Testis (tissue), 3 donors: Measurements from ENCODE around the gene CLDN1. TPM values are rescaled to one million over a fixed set of nuclear protein-coding genes. Genes with fewer than 3 reads are reported as not detected.

Source experiments
- DNase-seq: peaks from one replicate; pipeline ENCODE4 v3.0.0-alpha.2; 2019
- H3K27ac ChIP-seq, 2 donors: fragments of 200-600 bp; sonication (generic); one replicate each; pipeline ENCODE4 v1.5.1; 2019
- H3K27me3 ChIP-seq: fragments of 200-600 bp; sonication (generic); one replicate; pipeline ENCODE4 v1.5.1; 2019
- H3K36me3 ChIP-seq: fragments of 200-600 bp; sonication (generic); one replicate; pipeline ENCODE4 v1.5.1; 2017; ENCODE audit warnings: low read depth; ENCODE audit errors: missing control alignments
- H3K4me1 ChIP-seq: fragments of 200-600 bp; sonication (generic); one replicate; pipeline ENCODE4 v1.5.1; 2019
- H3K4me3 ChIP-seq, 2 donors: fragments of 200-600 bp; sonication (generic); one replicate each; pipeline ENCODE4 v1.5.1; 2017 to 2019
- H3K9me3 ChIP-seq: fragments of 200-600 bp; sonication (generic); one replicate; pipeline ENCODE4 v1.5.1; 2017
- POLR2A ChIP-seq: fragments of 450-650 bp; IDR thresholded peaks from one replicate; pipeline ENCODE4 v1.6.1; 2017; ENCODE audit warnings: antibody characterized with exemption, mild to moderate bottlenecking, moderate library complexity
- WGBS, 2 donors: methylation state at CpG; one replicate each; pipeline ENCODE4 v1.1.5; 2018; 5-methylcytosine and 5-hydroxymethylcytosine counted together
- intact Hi-C: fragments of 100-400 bp; cut with DNase I; formaldehyde crosslinking; loops from one replicate; pipeline ENCODE4 v1.15.1; 2023; ENCODE audit warnings: low total_unique reads
- polyA plus RNA-seq: library from polyadenylated mRNA; stranded (reverse); fragments of 350-450 nt; fragmentation: Illumina TruSeq; extraction: RNeasy Lipid Tissue Mini Kit (QIAGEN cat#74804); gene quantifications from one replicate; pipeline ENCODE4 v1.2.3, GENCODE V29; 2014; ENCODE audit warnings: low read depth, low replicate concordance; ENCODE audit not compliant: insufficient read depth
- total RNA-seq, 2 donors: library from RNA; depleted of rRNA; stranded (reverse); fragments of >200 nt; gene quantifications; one replicate each; pipeline ENCODE4 v1.2.3, GENCODE V29; 2016
- TF ChIP-seq, protein P1 (sequence below), 3 experiments: fragments of 450-650 bp in 2 of 3; fragments of 200-600 bp in 1 of 3; sonication (generic) in 1 of 3; IDR thresholded peaks; one replicate each; pipeline ENCODE4 v1.5.1; 2016 to 2019; ENCODE audit warnings: antibody characterized with exemption in 3 of 3, mild to moderate bottlenecking in 2 of 3, moderate library complexity in 1 of 3

Gene CLDN1
- total and polyA plus RNA-seq, 3 donors from 2014 or later = 5.7 to 37.5 (median 37.1) TPM

DNA sequence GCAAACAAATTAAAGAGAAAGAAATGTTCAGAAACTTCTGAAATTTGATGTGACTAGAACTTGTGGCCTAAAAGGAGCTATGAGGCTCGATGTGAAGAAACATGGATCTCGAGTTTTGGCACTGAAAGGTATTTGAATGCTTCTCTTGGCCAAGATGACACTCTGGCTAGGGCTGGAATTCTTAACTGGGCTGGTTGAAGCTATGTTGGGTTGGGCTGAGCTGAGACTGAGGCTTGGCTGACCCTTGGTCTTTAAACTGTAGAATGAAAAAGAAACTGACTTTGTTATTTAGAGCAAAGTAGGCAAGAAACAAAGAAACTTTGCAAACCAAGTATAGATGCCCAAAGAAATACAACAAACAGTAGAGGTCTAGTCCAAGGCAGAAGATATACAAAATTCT is 37.6 kb upstream of the CLDN1 start:
- H3K9me3 ChIP-seq = no peaks in the 10 kb centered on the region
- no peaks in the 10 kb centered on the region for H3K4me1 ChIP-seq
- no peaks in the 10 kb centered on the region for H3K36me3 ChIP-seq
- DNase-seq = no peak
- no peak overlapping the region for H3K27ac ChIP-seq
- TF ChIP-seq, protein P1, sequence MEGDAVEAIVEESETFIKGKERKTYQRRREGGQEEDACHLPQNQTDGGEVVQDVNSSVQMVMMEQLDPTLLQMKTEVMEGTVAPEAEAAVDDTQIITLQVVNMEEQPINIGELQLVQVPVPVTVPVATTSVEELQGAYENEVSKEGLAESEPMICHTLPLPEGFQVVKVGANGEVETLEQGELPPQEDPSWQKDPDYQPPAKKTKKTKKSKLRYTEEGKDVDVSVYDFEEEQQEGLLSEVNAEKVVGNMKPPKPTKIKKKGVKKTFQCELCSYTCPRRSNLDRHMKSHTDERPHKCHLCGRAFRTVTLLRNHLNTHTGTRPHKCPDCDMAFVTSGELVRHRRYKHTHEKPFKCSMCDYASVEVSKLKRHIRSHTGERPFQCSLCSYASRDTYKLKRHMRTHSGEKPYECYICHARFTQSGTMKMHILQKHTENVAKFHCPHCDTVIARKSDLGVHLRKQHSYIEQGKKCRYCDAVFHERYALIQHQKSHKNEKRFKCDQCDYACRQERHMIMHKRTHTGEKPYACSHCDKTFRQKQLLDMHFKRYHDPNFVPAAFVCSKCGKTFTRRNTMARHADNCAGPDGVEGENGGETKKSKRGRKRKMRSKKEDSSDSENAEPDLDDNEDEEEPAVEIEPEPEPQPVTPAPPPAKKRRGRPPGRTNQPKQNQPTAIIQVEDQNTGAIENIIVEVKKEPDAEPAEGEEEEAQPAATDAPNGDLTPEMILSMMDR (IDR thresholded peaks at IDR 0.05) = no peak
- no peak for TF ChIP-seq POLR2A
- H3K27me3 ChIP-seq = no peaks in the 10 kb centered on the region
- 73 to 82% methylated on average over 2 of the region's 2 CpGs for WGBS, 2 donors
- intact Hi-C loops = no loop called here
- H3K4me3 ChIP-seq = no peak overlapping the region

DNA sequence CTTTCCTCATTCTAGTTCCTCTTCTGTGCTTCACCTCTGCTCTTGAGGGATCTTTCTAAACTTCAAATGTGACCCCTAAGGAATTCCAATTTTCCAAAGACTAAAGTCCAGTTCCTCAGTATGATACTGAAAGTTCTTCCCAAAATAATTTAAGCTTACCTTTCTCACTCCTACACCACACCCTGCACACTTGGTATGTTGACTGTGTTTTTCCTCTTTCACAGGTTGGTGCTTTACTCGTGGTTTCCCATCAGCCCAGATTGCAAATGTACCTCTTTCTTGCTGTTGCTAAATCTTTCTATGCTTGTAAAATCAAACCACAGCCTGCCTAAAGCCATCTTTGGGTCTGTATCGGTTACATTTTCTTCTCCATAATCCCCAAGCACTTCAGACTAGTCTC is 35.2 kb upstream of the CLDN1 start:
- Histone ChIP-seq H3K4me1 (no peaks in the 10 kb centered on the region), H3K27me3 (no peaks in the 10 kb centered on the region), H3K4me3 (no peak overlapping the region), H3K36me3 (no peaks in the 10 kb centered on the region), H3K27ac (no peak overlapping the region), H3K9me3 (no peaks in the 10 kb centered on the region)
- no peak for DNase-seq
- intact Hi-C loops = no loop called here
- TF ChIP-seq, protein P1 (IDR thresholded peaks at IDR 0.05) = no peak
- TF ChIP-seq POLR2A = no peak
- 93 to 95% methylated on average over 2 of the region's 2 CpGs for WGBS, 2 donors

DNA sequence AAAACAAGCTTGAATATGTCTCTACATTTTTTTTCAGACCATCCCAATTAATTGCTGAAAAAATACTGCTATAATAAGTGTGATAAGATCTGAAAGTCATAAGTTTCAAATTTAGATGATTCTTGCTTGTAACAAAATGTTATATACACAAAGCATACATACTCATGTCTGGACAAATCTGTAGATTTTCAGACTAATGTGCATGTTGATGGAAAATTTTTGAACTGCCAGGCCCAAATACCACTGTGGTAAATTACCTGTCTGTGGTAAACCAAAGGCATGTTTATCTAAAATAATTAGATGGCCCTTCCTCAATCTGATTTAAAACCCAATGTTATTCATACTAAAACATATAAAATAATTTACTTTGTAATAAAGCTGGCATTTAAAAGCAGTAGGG is 34.0 kb upstream of the CLDN1 start:
- Histone ChIP-seq H3K36me3 (no peaks in the 10 kb centered on the region), H3K27me3 (no peaks in the 10 kb centered on the region), H3K4me1 (no peaks in the 10 kb centered on the region), H3K9me3 (no peaks in the 10 kb centered on the region), H3K4me3 (no peak overlapping the region), H3K27ac (no peak overlapping the region)
- TF ChIP-seq, protein P1 (IDR thresholded peaks at IDR 0.05) = no peak
- no peak for TF ChIP-seq POLR2A
- DNase-seq = no peak
- intact Hi-C loops = no loop called here

DNA sequence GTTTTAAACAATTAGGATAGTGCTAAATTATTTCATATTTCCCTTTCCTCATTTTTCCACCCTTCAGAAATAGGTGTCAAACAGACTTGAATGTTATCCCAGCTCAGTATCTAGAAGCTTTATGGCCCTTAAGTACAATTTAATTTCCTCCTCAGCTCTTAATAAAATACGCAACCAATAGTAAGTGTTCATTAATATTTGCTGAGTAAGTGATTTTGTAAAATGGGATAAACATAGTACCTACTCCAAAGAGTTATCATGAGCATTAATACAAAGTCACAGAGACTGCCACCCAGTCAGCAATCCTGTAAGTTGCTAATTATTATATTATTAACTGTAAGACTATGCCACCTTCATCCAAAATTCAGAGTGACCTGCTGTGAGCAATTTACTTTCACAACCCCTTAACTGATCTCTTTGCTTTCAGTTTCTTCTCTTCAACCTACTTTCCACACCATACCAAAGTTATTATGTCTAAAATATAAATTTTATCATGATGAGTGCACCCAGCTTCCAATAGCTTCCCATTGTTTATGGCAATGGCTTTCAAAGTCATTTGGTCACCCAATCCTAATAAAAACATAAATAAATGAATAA is 30.7 kb upstream of the CLDN1 start:
- no peaks in the 10 kb centered on the region for H3K36me3 ChIP-seq
- intact Hi-C loops = no loop called here
- WGBS, 2 donors = 97 to 98% methylated on average over 1 of the region's 1 CpG
- H3K27me3 ChIP-seq = no peaks in the 10 kb centered on the region
- no peaks in the 10 kb centered on the region for H3K4me1 ChIP-seq
- TF ChIP-seq POLR2A = no peak
- TF ChIP-seq, protein P1 (IDR thresholded peaks at IDR 0.05) = no peak
- H3K9me3 ChIP-seq = no peaks in the 10 kb centered on the region
- no peak overlapping the region for H3K27ac ChIP-seq
- DNase-seq = no peak
- H3K4me3 ChIP-seq = no peak overlapping the region

DNA sequence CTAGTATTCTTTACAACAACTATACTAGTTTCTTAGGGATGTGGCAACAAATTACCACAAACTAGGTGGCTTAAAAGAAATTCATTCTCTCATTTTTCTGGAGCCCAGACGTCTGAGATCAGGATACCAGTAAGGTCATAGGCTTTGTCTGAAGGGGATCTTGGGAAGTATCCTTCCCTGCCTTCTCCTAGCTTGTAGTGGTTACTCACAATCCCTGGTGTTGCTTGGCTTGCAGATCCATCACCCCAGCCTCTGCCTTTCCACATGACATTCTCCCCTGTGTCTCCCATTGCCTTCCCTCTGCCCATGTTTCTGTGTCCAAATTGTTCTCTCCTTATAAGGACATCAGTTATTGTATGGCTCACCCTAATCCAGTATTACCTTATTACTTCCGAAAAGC is 24.3 kb upstream of the CLDN1 start:
- TF ChIP-seq, protein P1 (IDR thresholded peaks at IDR 0.05) = no peak
- no peak for TF ChIP-seq POLR2A
- WGBS, 2 donors = 79 to 93% methylated on average over 2 of the region's 2 CpGs
- intact Hi-C loops = no loop called here
- H3K9me3 ChIP-seq = no peaks in the 10 kb centered on the region
- no peak for DNase-seq
- H3K27me3 ChIP-seq = no peaks in the 10 kb centered on the region
- no peak overlapping the region for H3K4me3 ChIP-seq
- no peak overlapping the region for H3K27ac ChIP-seq
- H3K36me3 ChIP-seq = no peaks in the 10 kb centered on the region
- H3K4me1 ChIP-seq = peaks cover 10% of the 10 kb centered on the region
